CMK (cell line): Measurements from ENCODE around the gene SCGB3A2.
"Not testable (repeated sequence)": the region's sequence is repeated elsewhere in the genome, so short reads cannot be mapped to it uniquely, and the experiment has no call there.

Experiments used
- DNase-seq: peaks from one replicate; pipeline ENCODE4 v3.0.0-alpha.2; 2010; ENCODE audit warnings: low read depth

The SCGB3A2 gene

GRCh38 chr5:147863454-147864158 lies 14.9 kb upstream of the SCGB3A2 start:
- no peak for DNase-seq

- no peak for DNase-seq
Measured at GRCh38 chr5:147869112-147869511, 9.4 kb upstream of the SCGB3A2 start.

- not testable (repeated sequence) for DNase-seq
Measured at GRCh38 chr5:147869892-147870291, 8.6 kb upstream of the SCGB3A2 start.

GRCh38 chr5:147871980-147872549 lies 6.4 kb upstream of the SCGB3A2 start:
- not testable (repeated sequence) for DNase-seq

- DNase-seq: not testable (repeated sequence)
Measured at GRCh38 chr5:147872744-147873435, 5.6 kb upstream of the SCGB3A2 start.

- DNase-seq: not testable (repeated sequence)
Measured at GRCh38 chr5:147874118-147874875, 4.2 kb upstream of the SCGB3A2 start.

- DNase-seq: no peak
Measured at GRCh38 chr5:147874910-147875367, 3.6 kb upstream of the SCGB3A2 start.

GRCh38 chr5:147876141-147876540 lies 2.4 kb upstream of the SCGB3A2 start:
- no peak for DNase-seq

GRCh38 chr5:147876626-147877025 lies 1.9 kb upstream of the SCGB3A2 start:
- DNase-seq: no peak

- DNase-seq: no peak
Measured at GRCh38 chr5:147879784-147880183, 1.3 kb downstream of the SCGB3A2 start.

GRCh38 chr5:147880487-147880886 lies 2.0 kb downstream of the SCGB3A2 start:
- no peak for DNase-seq

- no peak for DNase-seq
Measured at GRCh38 chr5:147882586-147883313, 4.2 kb downstream of the SCGB3A2 start.

- no peak for DNase-seq
Measured at GRCh38 chr5:147887026-147887627, 8.6 kb downstream of the SCGB3A2 start.

- DNase-seq: no peak
Measured at GRCh38 chr5:147887930-147888329, 9.4 kb downstream of the SCGB3A2 start.

- DNase-seq: no peak
Measured at GRCh38 chr5:147892696-147893296, 14.3 kb downstream of the SCGB3A2 start.

GRCh38 chr5:147893820-147894219 lies 15.3 kb downstream of the SCGB3A2 start:
- DNase-seq: no peak

GRCh38 chr5:147895864-147896263 lies 17.4 kb downstream of the SCGB3A2 start:
- no peak for DNase-seq

GRCh38 chr5:147898875-147899401 lies 20.4 kb downstream of the SCGB3A2 start:
- no peak for DNase-seq

GRCh38 chr5:147901599-147902039 lies 23.1 kb downstream of the SCGB3A2 start:
- no peak for DNase-seq

GRCh38 chr5:147902609-147903115 lies 24.2 kb downstream of the SCGB3A2 start:
- DNase-seq: no peak
